Endothelial cell of umbilical vein (primary cell): ENCODE data around the gene VEGFC.

Source experiments
- CTCF ChIP-seq, 2 donors: IDR thresholded peaks; 1 replicate in 1 of 2; 2 replicates in 1 of 2; pipeline ENCODE4 v1.5.1; 2011; ENCODE audit warnings: low read length in 2 of 2, mild to moderate bottlenecking in 2 of 2, moderate library complexity in 2 of 2, control low read depth in 1 of 2, inconsistent platforms in 1 of 2, low read depth in 1 of 2; ENCODE audit not compliant: insufficient read depth in 1 of 2; ENCODE audit errors: extremely low read depth in 1 of 2
- EZH2 ChIP-seq: IDR thresholded peaks from 2 replicates; pipeline ENCODE4 v1.6.1; 2012; ENCODE audit warnings: borderline replicate concordance, low read depth, mild to moderate bottlenecking, moderate library complexity, low read length, inconsistent platforms; ENCODE audit not compliant: severe bottlenecking
- FOS ChIP-seq: IDR thresholded peaks from 2 replicates; pipeline ENCODE4 v1.6.1; 2011; ENCODE audit warnings: mild to moderate bottlenecking, low read length, moderate library complexity, borderline replicate concordance; ENCODE audit not compliant: insufficient read depth
- GATA2 ChIP-seq: IDR thresholded peaks from 2 replicates; pipeline ENCODE4 v1.7.0; 2011; ENCODE audit warnings: low read depth, mild to moderate bottlenecking, moderate library complexity, mixed read lengths, low read length; ENCODE audit not compliant: insufficient read length, insufficient read depth
- JUN ChIP-seq: IDR thresholded peaks from 2 replicates; pipeline ENCODE4 v1.6.1; 2011; ENCODE audit warnings: borderline replicate concordance, low read depth; ENCODE audit not compliant: insufficient read length, insufficient read depth
- MAX ChIP-seq: IDR thresholded peaks from 2 replicates; pipeline ENCODE4 v1.6.1; 2011; ENCODE audit not compliant: insufficient read depth, insufficient read length
- MYC ChIP-seq: IDR thresholded peaks from one replicate; pipeline ENCODE4 v1.6.1; 2011; ENCODE audit warnings: mild to moderate bottlenecking, low read depth, low read length
- POLR2A ChIP-seq: IDR thresholded peaks from 2 replicates; pipeline ENCODE4 v1.6.1; 2012; ENCODE audit warnings: low read depth, mild to moderate bottlenecking, control low read depth, low read length
- POLR2AphosphoS5 ChIP-seq: IDR thresholded peaks from 2 replicates; pipeline ENCODE4 v1.6.1; 2012; ENCODE audit warnings: low read depth, mild to moderate bottlenecking, control low read depth, low read length, moderate library complexity; ENCODE audit not compliant: insufficient read depth

- TF ChIP-seq POLR2A (no peak), JUN (no peak), CTCF (IDR thresholded peaks at IDR 0.05; ENCODE audit: extremely low read depth in 1 of 2, insufficient read depth in 1 of 2, low read depth in 1 of 2, low read length in 2 of 2) (no peak), EZH2 (no peak), MAX (no peak), POLR2AphosphoS5 (no peak), MYC (no peak), GATA2 (no peak), FOS (no peak)
Measured at GRCh38 chr4:176840166-176840565, 47.4 kb upstream of the VEGFC start.
